Measurements from ENCODE around the gene SCMH1. TPM values are rescaled to one million over a fixed set of nuclear protein-coding genes. Genes with fewer than 3 reads are reported as not detected.

SCMH1 gene
- total RNA-seq, 1 experiment from 2014 or later = 28.0 TPM

DNA sequence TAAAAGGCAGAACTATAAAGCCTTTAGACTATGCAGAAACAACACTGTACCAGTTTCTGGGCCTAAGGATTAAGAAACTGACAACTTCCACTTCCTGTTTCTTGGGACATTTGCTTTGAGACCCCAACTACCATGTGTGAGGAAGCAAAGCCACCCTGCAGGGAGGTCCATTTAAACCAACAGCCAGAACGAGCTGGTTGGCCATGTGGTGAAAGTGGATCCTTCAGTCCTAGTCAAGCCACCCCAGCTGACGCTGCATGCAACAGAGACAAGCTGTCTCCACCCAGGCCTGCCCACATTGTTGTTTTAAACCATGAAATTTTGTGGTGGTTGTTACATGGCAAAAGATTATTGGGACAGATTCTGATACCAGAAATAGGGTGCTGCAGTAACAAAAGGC lies 188.8 kb downstream of the SCMH1 start:
- Histone ChIP-seq H3K27ac (ENCODE audit: low read depth, low read length) (no peak overlapping the region), H2AFZ (ENCODE audit: low read depth, low read length, poor library complexity, severe bottlenecking) (no peak overlapping the region), H3K9ac (ENCODE audit: low read length) (no peak overlapping the region), H3K27me3 (ENCODE audit: insufficient read depth, low read length) (no peaks in the 10 kb centered on the region), H3K79me2 (ENCODE audit: insufficient read depth, low read length) (no peaks in the 10 kb centered on the region), H3K9me2 (ENCODE audit: insufficient read depth) (no peaks in the 10 kb centered on the region), H3K4me1 (ENCODE audit: control insufficient read depth in 1 of 2, insufficient read depth in 2 of 2, low read length in 2 of 2) (no peaks in the 10 kb centered on the region), H4K20me1 (ENCODE audit: insufficient read depth) (no peaks in the 10 kb centered on the region), H3K36me3 (ENCODE audit: control insufficient read depth in 1 of 2, insufficient read depth in 2 of 2, low read length in 2 of 2) (no peaks in the 10 kb centered on the region), H3K9me3 (ENCODE audit: control insufficient read depth in 1 of 2, insufficient read depth in 1 of 2, low read depth in 1 of 2, low read length in 2 of 2) (no peaks in the 10 kb centered on the region), H3K4me2 (ENCODE audit: low read length) (no peak overlapping the region), H3K4me3 (replicated peaks in 1 of 2; ENCODE audit: low read depth in 1 of 2, low read length in 2 of 2) (no peak overlapping the region)
- ChIA-PET CTCF (no interaction called here), RAD21 (ENCODE audit: low non-redundant PET in 1 of 2, low total read pairs in 2 of 2, uncharacterized antibody in 2 of 2, unreplicated experiment in 2 of 2) (no interaction called here), POLR2A (no interaction called here)
- intact Hi-C loops (cut with micrococcal nuclease) = no loop called here
- TF ChIP-seq POLR2AphosphoS5 (IDR thresholded peaks at IDR 0.05; ENCODE audit: low read depth, low read length) (no peak), ELF1 (IDR thresholded peaks at IDR 0.05; ENCODE audit: borderline replicate concordance, low read depth) (no peak), ZFX (IDR thresholded peaks at IDR 0.05) (no peak), CBX3 (IDR thresholded peaks at IDR 0.05; ENCODE audit: low read depth) (no peak), EZH2phosphoT487 (IDR thresholded peaks at IDR 0.05; ENCODE audit: borderline replicate concordance) (no peak), YY1 (IDR thresholded peaks at IDR 0.05; ENCODE audit: extremely low read depth, insufficient replicate concordance, low read depth, low read length) (no peak), SRF (IDR thresholded peaks at IDR 0.05; ENCODE audit: low read depth) (no peak), RAD21 (IDR thresholded peaks at IDR 0.05; ENCODE audit: low read depth) (no peak), SIN3A (IDR thresholded peaks at IDR 0.05; ENCODE audit: low read depth) (no peak), CEBPB (IDR thresholded peaks at IDR 0.05; ENCODE audit: low read depth) (no peak), EZH2 (IDR thresholded peaks at IDR 0.05) (no peak), SP1 (IDR thresholded peaks at IDR 0.05; ENCODE audit: low read depth) (no peak), EGR1 (IDR thresholded peaks at IDR 0.05; ENCODE audit: low read depth) (no peak), JUND (IDR thresholded peaks at IDR 0.05) (no peak), ZNF274 (IDR thresholded peaks at IDR 0.05; ENCODE audit: low read depth, low read length) (no peak)
- TF ChIP-seq, protein P1, sequence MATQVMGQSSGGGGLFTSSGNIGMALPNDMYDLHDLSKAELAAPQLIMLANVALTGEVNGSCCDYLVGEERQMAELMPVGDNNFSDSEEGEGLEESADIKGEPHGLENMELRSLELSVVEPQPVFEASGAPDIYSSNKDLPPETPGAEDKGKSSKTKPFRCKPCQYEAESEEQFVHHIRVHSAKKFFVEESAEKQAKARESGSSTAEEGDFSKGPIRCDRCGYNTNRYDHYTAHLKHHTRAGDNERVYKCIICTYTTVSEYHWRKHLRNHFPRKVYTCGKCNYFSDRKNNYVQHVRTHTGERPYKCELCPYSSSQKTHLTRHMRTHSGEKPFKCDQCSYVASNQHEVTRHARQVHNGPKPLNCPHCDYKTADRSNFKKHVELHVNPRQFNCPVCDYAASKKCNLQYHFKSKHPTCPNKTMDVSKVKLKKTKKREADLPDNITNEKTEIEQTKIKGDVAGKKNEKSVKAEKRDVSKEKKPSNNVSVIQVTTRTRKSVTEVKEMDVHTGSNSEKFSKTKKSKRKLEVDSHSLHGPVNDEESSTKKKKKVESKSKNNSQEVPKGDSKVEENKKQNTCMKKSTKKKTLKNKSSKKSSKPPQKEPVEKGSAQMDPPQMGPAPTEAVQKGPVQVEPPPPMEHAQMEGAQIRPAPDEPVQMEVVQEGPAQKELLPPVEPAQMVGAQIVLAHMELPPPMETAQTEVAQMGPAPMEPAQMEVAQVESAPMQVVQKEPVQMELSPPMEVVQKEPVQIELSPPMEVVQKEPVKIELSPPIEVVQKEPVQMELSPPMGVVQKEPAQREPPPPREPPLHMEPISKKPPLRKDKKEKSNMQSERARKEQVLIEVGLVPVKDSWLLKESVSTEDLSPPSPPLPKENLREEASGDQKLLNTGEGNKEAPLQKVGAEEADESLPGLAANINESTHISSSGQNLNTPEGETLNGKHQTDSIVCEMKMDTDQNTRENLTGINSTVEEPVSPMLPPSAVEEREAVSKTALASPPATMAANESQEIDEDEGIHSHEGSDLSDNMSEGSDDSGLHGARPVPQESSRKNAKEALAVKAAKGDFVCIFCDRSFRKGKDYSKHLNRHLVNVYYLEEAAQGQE (IDR thresholded peaks at IDR 0.05; ENCODE audit: low read depth) = no peak
- TF ChIP-seq, protein P2, sequence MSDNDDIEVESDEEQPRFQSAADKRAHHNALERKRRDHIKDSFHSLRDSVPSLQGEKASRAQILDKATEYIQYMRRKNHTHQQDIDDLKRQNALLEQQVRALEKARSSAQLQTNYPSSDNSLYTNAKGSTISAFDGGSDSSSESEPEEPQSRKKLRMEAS (IDR thresholded peaks at IDR 0.05) = no peak
- TF ChIP-seq, protein P3, sequence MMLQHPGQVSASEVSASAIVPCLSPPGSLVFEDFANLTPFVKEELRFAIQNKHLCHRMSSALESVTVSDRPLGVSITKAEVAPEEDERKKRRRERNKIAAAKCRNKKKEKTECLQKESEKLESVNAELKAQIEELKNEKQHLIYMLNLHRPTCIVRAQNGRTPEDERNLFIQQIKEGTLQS (IDR thresholded peaks at IDR 0.05) = no peak
- TF ChIP-seq, protein P4, sequence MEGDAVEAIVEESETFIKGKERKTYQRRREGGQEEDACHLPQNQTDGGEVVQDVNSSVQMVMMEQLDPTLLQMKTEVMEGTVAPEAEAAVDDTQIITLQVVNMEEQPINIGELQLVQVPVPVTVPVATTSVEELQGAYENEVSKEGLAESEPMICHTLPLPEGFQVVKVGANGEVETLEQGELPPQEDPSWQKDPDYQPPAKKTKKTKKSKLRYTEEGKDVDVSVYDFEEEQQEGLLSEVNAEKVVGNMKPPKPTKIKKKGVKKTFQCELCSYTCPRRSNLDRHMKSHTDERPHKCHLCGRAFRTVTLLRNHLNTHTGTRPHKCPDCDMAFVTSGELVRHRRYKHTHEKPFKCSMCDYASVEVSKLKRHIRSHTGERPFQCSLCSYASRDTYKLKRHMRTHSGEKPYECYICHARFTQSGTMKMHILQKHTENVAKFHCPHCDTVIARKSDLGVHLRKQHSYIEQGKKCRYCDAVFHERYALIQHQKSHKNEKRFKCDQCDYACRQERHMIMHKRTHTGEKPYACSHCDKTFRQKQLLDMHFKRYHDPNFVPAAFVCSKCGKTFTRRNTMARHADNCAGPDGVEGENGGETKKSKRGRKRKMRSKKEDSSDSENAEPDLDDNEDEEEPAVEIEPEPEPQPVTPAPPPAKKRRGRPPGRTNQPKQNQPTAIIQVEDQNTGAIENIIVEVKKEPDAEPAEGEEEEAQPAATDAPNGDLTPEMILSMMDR (IDR thresholded peaks at IDR 0.05 in 2 of 3, conservative IDR thresholded peaks at IDR 0.05 in 1 of 3; ENCODE audit: borderline replicate concordance in 1 of 3, insufficient read depth in 1 of 3, low read depth in 2 of 3, low read length in 2 of 3) = no peak
- BruUV-seq (replicated peaks) = no TSS peak
- DNase-seq (ENCODE audit: low read depth, low spot score) = no peak
- no peak for ATAC-seq
